ENCODE results near the gene ANAPC10.
"Not testable (repeated sequence)": the region's sequence is repeated elsewhere in the genome, so short reads cannot be mapped to it uniquely, and the experiment has no call there.

The ANAPC10 gene

DNA sequence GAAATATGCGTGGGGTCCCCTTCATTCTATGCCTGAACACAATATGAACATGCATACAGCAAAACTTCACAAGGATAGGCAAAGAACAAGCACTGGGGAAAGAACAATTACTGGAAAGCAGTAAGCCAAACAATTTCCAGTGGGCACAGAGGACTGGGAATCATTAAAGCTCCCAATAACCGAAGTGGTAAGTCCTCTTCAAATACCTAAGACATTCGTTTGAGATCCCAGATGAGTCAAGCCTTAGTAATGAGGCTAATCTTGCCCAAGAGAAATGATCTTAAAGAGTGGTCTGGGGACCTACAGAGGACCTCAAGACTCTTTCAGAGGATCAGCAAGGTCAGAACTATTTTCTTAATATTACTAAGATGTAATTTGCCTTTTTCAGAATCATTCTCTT, 28.6 kb downstream of the ANAPC10 start:
- no peak for DNase-seq

DNA sequence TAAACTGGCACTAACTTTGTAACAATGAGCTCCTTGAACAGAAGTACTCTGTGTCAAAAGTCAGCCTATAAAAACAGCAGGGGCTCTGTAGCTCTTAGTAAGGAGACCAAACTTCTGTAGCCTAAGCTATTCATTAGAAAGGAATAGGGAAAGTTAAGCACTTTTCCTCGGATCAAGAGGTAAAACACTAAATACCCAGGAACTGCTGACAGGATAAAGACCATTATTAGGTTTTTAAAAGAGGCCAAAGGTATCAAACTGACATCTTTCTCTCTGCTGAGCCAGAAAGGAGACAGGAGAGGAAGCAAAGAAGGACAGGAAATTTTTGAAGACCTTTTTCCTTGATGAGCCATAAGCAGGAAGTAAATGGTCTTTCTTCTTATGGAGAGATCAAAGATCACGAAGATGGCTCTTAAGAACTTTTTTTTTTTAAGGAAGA, 31.9 kb downstream of the ANAPC10 start:
- DNase-seq: no peak

DNA sequence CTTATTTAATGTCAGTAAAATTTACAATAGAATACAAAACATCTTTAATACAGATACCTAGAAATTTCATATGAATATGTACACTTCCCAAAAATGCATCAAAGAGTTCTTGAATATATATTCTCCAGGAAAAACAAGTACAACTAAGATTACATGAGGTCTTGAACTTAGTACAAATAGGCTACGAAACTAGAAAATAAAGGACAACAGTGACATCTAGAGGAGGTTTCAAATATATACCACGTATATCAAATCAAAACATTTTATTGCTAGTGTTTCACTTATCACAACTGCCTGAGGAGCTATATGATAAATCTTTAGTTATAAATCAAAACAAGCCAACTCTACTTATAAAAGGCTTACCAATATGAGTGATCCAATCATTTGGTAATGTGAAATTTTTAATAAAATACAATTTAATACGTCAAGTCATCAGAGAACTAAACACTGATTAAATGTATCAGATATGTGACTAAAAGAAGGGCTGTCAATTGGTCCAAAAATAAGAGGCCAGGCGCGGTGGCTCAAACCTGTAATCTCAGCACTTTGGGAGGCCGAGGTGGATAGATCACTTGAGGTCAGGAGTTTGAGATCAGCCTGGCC, 36.6 kb downstream of the ANAPC10 start:
- DNase-seq: no peak

DNA sequence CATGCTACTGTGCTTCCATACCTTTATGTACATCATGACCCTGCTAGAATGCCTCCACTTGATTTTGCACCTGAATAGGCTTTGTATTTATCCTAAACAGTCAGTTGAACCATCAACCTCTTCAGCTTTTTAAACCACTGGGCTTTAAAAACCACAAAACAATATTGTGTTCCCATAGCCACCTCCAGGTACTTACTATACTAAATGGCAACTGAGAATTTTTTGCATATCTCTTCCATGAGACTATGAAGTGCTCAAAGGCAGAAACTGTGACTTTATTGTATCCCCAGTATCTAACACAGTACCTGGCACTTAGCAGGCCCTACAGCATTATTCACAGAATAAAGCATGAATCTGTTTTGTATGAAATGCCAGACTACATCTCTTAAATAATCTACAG, 39.7 kb downstream of the ANAPC10 start:
- DNase-seq: no peak

DNA sequence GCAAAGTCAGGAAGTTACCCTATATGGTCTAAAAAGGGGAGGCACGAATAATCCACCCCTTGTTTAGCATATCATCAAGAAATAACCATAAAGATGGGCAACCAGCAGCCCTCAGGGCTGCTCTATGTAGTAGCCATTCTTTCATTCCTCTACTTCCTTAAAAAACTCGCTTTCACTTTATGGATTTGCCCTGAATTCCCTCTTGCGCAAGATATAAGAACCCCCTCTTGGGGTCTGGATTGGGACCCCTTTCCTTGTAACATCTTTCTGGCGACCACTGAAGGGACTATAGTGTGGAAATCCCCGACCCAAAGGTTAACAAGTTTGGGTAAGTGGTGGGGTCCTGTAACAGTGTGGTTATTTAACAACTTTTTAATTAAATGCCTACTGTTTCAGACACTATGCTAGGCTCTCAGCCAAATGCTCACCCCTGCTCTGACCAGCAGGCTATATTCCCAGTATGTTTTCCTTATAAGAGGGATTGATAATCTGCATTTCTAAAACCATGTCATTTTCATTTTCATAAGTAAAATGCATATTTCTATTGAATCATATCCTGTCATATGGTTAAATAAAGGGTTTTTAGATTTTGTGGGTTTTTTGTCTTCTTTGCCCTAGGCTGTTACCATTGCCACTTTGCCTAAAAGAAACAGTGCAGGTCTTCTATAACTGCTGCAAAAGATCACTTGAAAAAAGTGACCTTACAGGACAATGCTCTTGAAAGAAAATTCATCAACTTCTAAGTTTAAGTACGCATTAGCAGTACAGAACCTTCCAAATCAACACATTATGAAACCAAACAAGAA, 41.5 kb downstream of the ANAPC10 start:
- DNase-seq: no peak

DNA sequence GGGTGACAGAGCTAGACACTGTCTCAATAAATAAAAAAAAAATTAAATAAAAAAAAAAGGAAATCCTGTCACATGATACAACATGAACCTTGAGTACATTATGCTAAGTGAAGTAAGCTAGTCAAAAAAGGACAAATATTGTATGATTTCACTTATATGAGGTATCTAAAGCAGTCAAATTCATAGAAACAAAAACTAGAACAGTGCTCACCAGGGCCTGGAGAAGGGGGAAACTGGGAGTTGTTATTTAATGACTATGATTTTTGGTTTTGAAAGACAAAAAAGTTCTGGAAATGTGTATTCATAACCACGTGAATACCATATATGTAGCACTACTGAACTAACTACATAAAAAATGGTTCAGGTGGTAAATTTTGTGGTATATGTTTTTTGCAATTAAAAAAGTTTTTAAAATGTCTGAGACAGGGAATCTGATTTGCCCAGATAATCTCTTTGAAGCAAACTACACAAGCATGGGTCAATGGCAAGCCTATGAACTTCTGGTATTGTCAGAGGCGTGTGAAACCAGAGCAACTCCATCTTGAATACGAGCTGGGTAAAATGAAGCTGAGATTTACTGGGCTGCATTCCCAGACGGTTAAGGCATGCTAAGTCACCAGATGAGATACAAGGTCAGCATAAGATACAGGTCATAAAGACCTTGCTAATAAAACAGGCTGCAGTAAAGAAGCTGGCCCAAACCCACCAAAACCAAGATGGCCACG, 42.3 kb downstream of the ANAPC10 start:
- no peak for DNase-seq

DNA sequence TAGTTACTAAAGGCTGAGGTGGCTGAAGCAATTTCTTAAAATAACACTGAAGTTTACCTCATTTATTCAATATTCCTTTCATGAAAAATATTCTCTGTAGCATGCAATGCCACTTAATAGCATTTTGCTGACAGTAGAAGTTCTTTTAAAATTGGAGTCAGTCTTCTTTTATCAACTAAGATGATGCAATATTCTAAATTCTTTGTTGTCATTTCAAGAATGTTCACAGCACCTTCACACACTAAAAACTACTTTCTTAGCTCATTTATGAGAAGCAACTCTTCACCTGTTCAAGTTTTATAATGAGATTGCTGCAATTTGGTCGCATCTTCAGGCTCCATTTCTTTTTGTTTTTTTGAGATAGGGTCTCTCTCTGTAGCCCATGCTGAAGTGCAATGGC, 48.8 kb downstream of the ANAPC10 start:
- no peak for DNase-seq

DNA sequence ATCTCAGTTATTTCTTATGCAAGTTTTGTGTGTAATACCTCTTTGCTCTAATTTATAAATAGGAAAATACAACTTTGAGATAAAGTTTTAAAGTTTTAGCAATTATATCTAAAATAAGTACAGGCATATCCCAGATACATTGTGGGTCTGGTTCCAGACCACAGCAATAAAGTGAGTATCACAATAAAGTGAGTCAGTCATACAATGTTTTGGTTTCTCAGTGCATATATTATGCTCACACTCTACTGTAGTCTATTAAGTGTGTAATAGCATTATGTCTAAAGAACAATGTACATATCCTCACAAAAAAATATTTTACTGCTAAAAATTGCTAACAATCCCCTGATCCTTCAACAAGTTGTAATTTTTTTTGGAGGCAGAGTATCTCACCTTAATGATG, 49.2 kb downstream of the ANAPC10 start:
- no peak for DNase-seq

DNA sequence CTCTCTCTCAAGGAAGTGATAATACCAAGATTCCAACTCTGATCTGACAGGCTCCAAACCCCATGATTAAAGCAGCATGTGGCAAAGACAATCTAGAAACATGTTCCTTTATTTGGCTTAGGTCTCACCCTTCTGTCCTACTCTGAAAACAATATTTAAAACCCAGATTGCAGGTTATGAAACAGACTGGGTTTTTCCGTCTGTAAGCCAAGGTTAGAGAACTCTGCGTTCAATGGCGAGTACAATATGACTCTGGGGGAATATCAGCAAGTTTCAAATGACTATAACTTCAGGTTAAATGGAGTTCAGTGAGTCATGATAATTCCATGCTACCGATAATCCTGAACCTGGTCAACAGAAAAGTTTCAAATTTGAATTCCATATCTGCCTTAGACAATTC, 50.8 kb downstream of the ANAPC10 start:
- no peak for DNase-seq

DNA sequence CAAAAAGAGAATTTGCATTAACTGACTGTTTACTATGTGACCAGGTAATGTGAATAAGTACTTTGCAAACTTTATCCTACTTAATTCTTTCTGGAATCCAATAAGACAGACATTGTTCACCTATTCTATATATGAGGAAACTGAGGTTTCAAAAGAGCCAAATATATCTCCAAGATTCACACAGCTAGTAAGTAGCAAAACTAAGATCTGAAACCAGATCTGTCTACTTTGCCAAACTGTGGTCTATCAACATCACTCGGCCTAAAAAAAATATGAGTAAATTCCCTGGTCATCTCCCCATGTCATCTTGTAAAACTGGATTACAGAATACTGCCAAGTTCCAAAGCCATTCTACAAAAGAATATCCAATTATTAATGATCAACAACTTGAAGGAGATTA, 52.8 kb downstream of the ANAPC10 start:
- no peak for DNase-seq

DNA sequence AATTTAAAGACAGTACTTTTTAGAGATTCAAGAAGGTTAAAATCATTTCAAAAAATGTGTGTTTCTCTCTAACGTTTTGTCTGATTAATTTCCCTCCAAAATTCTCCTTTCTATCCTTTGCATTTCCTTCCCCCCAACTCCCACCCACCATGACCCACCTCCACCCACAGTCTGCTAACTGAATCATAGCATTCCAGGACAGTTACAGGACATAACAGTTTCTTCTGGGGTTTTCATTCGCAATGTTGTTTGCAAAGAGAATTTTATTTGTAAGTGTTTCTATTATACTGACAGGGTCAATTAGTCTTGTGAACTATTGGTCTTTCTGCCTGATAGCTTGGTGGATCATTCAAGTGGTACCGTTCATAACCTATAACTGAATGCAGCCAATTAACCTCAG, 53.7 kb downstream of the ANAPC10 start:
- DNase-seq: no peak

DNA sequence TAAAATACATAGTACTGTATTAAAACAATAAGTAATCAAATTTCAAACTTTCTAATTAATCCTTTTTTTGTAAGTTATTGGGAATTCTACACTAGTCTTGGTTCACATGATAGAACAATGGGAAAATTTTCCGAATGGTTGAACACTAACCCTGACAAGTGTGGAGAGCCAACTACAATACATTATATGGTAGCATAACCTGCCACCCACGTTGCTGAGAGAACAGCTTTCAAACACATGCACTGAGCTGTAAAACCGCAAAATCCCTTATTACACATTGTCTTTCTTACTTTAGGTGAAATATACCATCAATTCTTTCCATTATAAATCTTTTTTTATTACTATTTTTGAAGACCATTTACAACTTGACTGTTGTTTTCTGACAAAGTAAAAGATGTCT, 54.7 kb downstream of the ANAPC10 start:
- no peak for DNase-seq

DNA sequence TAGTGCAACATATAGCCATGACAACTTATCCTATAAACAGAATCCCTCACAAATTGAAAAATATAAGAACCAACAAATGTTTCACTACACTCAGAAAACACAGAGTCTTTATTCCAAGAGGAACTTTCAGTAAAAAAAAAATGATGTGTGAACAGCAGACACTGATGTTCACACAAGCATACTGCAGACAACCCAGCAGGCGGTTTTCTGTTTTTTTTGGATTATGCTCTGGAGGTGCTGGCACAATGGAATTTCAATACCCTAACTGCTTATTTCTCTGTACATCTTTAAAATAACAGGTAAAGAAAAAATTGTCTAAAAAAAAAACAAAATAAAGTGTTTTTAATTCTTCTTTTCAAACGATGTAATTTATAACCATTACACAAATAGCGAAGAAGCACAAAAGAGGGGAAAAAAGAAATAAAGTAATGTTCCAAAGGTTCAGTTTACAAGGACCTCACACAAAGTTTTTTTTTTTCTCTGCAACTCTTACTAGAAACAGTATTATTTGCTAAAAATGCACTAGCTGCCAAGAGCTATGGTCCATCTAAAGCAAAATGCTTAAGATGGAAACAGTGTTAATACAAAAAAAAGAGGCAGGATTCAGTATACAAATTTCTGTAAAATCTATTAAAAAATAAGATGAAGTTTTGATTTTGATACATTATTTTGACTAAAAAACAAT, 55.3 kb downstream of the ANAPC10 start:
- no peak for DNase-seq

DNA sequence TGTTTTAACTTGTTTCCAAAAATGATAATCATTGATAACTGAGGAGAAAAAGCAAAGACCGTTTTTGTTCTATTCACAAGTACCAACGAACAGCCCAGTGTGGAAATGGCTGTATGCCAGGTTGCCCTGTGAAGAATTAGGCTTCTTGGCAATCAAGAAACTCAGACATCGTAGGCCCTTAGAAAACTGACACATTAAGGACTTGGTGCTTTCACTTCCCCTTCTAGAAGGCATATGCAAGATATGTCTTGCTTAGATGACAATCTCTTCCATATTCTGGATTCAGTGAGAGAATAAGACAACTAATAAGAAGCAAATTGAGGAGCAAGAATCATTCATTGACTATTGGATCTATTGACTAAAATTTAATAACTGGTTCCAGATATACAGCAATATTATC, 56.6 kb downstream of the ANAPC10 start:
- no peak for DNase-seq

DNA sequence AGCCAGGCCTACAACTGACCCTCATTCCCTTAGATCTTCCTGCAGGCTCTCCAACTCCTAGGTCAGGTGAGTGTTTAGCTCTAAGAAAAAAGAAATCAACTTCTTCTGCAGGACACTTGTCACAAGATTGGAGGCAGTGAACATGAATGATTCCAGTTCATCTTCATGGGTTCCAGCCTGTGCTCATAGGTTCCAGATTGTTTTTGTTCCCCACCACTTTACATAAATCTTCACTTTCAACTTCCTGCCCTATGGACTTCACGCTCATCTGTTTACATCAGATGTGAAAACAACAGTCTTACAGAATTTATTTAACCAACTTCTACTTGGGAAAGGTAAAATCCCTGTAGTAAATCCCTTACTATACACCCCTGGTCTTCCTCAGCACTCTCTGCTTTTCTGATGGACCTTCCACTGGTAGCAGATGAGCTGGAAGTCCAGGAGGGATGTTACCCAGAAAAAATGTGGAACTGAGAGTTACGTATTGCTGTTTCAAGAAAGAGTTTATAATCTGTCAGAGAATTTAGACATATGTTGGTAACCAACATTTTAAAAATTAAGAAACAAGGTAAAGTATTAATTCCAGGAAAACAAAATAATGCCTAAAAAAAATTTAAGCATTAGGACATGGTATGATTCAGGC, 62.4 kb downstream of the ANAPC10 start:
- DNase-seq: no peak

DNA sequence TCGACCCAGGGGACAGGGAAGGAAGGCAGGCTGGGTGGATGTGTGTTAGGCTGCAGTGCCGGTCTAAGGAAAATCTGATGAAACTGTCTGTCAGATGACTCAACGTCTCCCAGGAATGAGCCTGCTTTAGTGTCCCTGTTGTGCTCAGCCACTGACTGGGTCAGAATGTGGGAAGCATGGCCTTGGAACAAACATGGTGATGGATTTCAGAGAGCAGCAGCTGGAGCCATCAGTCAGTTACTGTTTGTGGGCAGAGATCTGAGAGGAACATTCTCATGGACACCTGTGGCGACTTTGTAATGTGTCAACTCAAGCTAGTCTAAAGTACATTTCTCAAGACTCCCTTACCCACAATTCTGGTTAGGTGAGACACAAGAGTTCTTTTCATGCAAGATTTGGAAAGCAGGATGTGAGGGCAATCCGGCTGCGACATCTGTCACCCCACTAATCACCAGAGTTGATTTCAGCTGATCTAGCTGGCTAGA, 63.2 kb downstream of the ANAPC10 start:
- no peak for DNase-seq

DNA sequence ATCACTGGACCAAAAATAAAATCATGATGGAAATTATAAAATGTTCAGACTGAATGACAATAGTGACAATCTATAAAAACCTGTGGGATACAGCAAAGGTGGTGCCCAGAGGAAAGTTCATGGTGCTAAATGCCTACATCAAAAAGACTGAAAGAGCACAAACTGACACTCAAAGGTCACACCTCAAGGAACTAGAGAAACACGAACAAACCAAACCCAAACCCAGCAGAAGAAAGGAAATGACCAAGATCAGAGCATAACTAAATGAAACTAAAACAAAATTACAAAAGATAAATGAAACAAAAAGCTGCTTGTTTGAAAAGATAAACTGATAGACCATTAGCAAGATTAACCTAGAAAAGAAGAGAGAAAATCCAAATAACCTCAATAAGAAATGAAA, 78.7 kb downstream of the ANAPC10 start:
- no peak for DNase-seq

DNA sequence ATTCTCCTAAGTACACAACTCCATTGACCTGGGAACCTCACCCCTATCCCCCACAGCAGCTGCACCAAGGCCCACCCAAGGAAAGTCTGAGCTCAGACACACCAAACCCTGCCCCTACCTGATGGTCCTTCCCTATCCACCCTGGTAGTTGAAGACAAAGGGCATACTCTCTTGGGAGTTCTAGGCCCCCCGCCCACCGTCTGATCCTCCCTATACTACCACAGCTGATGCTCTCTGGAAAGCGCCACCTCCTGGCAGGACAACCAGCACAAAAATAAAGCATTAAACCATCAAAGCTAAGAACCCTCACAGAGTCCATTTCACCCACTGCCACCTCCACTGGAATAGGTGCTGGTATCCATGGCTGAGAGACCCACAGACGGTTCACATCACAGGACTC, 83.6 kb downstream of the ANAPC10 start:
- DNase-seq: no peak

DNA sequence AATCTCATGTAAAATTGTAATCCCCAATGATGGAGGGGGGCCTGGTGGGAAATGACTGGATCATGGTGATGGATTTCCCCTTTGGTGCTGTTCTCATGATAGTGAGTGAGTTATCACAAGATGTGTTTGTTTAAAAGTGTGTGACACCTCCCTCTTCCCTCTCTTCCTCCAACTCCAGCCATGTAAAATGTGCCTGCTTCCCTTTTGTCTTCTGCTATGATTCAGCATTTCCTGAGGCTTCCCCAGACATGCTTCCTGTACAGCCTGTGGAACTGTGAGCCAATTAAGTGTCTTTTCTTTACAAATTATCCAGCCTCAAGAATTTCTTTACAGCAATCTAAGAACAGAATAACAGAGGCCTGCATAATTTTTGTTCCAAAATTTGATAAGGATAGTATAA, 85.2 kb downstream of the ANAPC10 start:
- no peak for DNase-seq

DNA sequence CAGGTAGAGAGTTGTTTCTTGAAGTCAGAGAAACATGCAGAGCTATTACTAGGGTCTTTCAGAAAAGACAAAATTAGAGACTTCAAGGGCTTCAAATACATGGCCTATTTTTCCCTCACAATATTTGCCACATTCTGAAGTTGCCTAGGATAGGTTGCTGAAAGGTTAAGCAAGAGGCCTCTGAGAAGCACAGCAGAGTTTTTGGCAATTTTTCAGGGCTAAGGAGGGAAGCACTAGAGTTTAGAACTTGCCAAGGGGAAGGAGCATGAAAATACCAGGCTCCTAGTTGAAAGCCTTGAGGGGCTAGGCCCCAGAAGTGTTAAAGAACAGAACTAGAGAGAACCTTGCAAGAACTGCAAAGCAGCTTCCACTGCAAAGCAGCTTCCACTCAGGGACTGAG, 86.4 kb downstream of the ANAPC10 start:
- no peak for DNase-seq

DNA sequence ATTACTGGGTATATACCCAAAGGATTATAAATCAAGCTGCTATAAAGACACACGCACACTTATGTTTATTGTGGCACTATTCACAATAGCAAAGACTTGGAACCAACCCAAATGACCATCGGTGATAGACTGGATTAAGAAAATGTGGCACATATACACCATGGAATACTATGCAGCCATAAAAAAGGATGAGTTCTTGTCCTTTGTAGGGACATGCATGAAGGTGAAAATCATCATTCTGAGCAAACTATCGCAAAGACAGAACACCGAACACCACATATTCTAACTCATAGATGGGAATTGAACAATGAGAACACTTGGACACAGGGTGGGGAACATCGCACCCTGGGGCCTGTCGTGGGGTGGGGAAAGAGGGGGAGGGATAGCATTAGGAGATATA, 87.7 kb downstream of the ANAPC10 start:
- not testable (repeated sequence) for DNase-seq

DNA sequence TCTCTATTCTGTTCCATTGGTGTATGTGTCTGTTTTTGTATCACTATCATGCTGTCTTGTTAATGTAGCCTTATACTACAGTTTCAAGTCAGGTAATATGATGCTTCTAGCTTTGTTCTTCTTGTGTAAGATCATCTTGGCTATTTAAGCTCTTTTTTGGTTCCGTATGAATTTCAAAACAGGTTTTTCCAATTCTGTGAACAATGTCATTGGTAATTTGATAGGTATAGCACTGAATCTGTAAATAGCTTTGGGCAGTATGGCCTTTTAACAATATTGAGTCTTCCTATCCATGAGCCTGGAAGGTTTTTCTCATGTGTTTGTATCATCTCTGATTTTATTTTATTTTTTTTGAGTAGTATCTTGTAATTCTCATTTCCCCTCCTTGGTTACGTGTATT, 94.3 kb downstream of the ANAPC10 start:
- no peak for DNase-seq

DNA sequence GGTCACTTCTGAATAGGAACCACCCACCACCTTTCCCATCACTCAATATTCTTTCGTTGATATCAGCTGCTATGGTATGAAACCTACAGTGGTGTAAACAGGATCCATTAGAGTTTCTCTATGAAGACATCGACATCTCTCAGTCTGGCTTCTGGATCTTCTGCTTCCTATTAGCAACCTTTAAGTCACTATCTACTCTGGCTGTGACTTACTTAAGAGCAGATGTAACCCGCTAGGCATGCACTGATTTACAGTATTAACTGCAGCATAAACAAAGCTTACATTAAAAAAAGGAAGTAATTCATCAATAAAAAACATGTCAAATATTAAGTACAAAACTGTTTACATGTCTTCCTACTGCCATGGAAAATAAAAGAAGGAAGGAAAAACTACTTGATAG, 96.4 kb downstream of the ANAPC10 start:
- DNase-seq: no peak

Measured in stimulated activated CD4-positive, alpha-beta T cell treated with anti-CD3 and anti-CD28 coated beads, Interleukin-12 subunit alpha, Interleukin-12 subunit beta, amount 100 ng/mL, for 4 hours (primary cell).